DND-41 (cell line): ENCODE measurements around the gene EPHB6.

Source experiments
- ATAC-seq: fragments of 200-7000 bp; cut with Tn5 transposase; 3 replicates; pipeline ENCODE4 v1.9.1; 2021; ENCODE audit warnings: low read depth; ENCODE audit not compliant: insufficient read depth
- DNase-seq: peaks from one replicate; pipeline ENCODE4 v3.0.0-alpha.2; 2020
- H2AFZ ChIP-seq: 2 replicates; pipeline ENCODE4 v1.6.0; 2012; ENCODE audit warnings: low read depth, low read length
- H3K27ac ChIP-seq: 2 replicates; pipeline ENCODE4 v1.5.1; 2012; ENCODE audit warnings: low read length, inconsistent platforms
- H3K27me3 ChIP-seq: fragments of 200-600 bp; sonication (generic); 2 replicates; pipeline ENCODE4 v1.6.0; 2012; ENCODE audit warnings: low read length, mild to moderate bottlenecking, inconsistent platforms; ENCODE audit not compliant: insufficient read depth, poor library complexity
- H3K36me3 ChIP-seq: 2 replicates; pipeline ENCODE4 v1.5.1; 2012; ENCODE audit warnings: low read length, inconsistent platforms; ENCODE audit not compliant: insufficient read depth
- H3K4me1 ChIP-seq: 2 replicates; pipeline ENCODE4 v1.5.1; 2012; ENCODE audit warnings: mild to moderate bottlenecking, low read length; ENCODE audit not compliant: insufficient read depth
- H3K4me2 ChIP-seq: 2 replicates; pipeline ENCODE4 v1.6.0; 2012; ENCODE audit warnings: mild to moderate bottlenecking, moderate library complexity, low read length, inconsistent platforms; ENCODE audit not compliant: insufficient read depth
- H3K4me3 ChIP-seq, 2 experiments: fragments of 200-600 bp in 1 of 2; shearing (Covaris generic) in 1 of 2; 2 replicates each; pipeline ENCODE4 v1.5.1; 2012 to 2016; ENCODE audit warnings: inconsistent platforms in 2 of 2, low read length in 2 of 2, mild to moderate bottlenecking in 2 of 2, low read depth in 1 of 2, moderate library complexity in 1 of 2
- H3K79me2 ChIP-seq: 2 replicates; pipeline ENCODE4 v1.6.0; 2012; ENCODE audit warnings: low read length, inconsistent platforms; ENCODE audit not compliant: insufficient read depth
- H3K9ac ChIP-seq: 2 replicates; pipeline ENCODE4 v1.6.0; 2012; ENCODE audit warnings: low read depth, mild to moderate bottlenecking, inconsistent platforms, low read length, moderate library complexity
- H3K9me3 ChIP-seq: 2 replicates; pipeline ENCODE4 v1.5.1; 2012; ENCODE audit warnings: low read length, moderate library complexity, mild to moderate bottlenecking, inconsistent platforms; ENCODE audit not compliant: insufficient read depth, severe bottlenecking
- H4K20me1 ChIP-seq: 2 replicates; pipeline ENCODE4 v1.6.0; 2012; ENCODE audit warnings: low read length; ENCODE audit not compliant: insufficient read depth
- EZH2 ChIP-seq: IDR thresholded peaks from 3 replicates; pipeline ENCODE4 v1.6.1; 2012; ENCODE audit warnings: borderline replicate concordance, low read depth, mild to moderate bottlenecking, moderate library complexity, low read length, inconsistent platforms; ENCODE audit not compliant: severe bottlenecking
- TF ChIP-seq, protein P1 (sequence below): IDR thresholded peaks from 2 replicates; pipeline ENCODE4 v1.5.1; 2012; ENCODE audit warnings: borderline replicate concordance, low read length, moderate library complexity, mild to moderate bottlenecking; ENCODE audit not compliant: poor library complexity, severe bottlenecking; ENCODE audit errors: extremely low read depth

The EPHB6 gene

DNA sequence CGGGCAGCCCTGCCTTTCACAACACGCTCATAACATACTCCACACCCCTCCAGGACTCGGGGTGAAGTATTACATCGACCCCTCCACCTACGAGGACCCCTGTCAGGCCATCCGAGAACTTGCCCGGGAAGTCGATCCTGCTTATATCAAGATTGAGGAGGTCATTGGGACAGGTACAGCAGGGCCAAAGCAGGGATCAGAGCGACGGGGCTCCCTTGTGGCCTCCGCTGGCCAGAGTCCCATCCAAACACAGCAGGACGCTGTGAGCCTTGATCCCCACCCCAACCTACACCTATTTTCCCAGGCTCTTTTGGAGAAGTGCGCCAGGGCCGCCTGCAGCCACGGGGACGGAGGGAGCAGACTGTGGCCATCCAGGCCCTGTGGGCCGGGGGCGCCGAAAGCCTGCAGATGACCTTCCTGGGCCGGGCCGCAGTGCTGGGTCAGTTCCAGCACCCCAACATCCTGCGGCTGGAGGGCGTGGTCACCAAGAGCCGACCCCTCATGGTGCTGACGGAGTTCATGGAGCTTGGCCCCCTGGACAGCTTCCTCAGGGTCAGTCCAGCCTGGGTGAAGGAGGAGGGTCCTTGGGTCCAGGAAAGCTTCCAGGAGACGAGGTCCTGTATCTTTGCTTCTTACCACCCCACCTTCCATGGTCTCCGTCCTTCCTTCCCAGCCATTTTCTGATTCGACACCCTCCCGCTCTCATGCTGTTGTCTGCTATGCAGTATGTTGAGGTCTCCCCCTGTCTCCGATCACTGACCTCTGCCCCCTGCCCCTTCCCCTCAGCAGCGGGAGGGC lies 13.5 kb downstream of the EPHB6 start:
- no peaks in the 10 kb centered on the region; the same call in 1 of the 2 replicates for H3K79me2 ChIP-seq
- no peak for ATAC-seq
- TF ChIP-seq, protein P1, sequence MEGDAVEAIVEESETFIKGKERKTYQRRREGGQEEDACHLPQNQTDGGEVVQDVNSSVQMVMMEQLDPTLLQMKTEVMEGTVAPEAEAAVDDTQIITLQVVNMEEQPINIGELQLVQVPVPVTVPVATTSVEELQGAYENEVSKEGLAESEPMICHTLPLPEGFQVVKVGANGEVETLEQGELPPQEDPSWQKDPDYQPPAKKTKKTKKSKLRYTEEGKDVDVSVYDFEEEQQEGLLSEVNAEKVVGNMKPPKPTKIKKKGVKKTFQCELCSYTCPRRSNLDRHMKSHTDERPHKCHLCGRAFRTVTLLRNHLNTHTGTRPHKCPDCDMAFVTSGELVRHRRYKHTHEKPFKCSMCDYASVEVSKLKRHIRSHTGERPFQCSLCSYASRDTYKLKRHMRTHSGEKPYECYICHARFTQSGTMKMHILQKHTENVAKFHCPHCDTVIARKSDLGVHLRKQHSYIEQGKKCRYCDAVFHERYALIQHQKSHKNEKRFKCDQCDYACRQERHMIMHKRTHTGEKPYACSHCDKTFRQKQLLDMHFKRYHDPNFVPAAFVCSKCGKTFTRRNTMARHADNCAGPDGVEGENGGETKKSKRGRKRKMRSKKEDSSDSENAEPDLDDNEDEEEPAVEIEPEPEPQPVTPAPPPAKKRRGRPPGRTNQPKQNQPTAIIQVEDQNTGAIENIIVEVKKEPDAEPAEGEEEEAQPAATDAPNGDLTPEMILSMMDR = no peak
- no peak for TF ChIP-seq EZH2

DNA sequence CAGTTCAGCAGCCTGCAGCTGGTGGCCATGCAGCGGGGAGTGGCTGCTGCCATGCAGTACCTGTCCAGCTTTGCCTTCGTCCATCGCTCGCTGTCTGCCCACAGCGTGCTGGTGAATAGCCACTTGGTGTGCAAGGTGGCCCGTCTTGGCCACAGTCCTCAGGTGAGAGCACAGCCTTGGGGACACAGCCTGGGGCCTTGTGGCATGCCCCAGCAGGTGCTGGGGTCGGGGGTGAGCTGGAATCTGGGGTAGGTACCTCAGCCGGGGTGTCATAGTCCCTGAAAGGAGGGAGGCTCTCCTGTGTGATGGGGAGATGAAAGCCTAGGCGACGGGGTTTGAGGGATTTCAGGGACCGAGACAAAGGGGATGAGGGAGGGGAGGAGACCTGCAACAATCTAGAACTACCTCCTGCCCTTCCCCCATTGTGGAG lies 14.1 kb downstream of the EPHB6 start:
- H3K9ac ChIP-seq = no peak overlapping the region
- DNase-seq (no peak), ATAC-seq (no peak)
- no peaks in the 10 kb centered on the region; the same call in 1 of the 2 replicates for H3K79me2 ChIP-seq
- peaks cover 97% of the 10 kb centered on the region for H3K36me3 ChIP-seq
- peaks cover 7% of the 10 kb centered on the region; the same call in 1 of the 2 replicates for H4K20me1 ChIP-seq
- no peaks in the 10 kb centered on the region for H3K9me3 ChIP-seq
- H3K4me1 ChIP-seq = 0 out of 2 replicates have a peak, but pooled peaks cover 3% of the 10 kb centered on the region
- H3K27ac ChIP-seq = no peak overlapping the region
- no peak overlapping the region for H3K4me3 ChIP-seq
- H3K4me2 ChIP-seq = no peak overlapping the region
- no peaks in the 10 kb centered on the region for H3K27me3 ChIP-seq
- no peak overlapping the region for H2AFZ ChIP-seq
- no peak for TF ChIP-seq EZH2
- TF ChIP-seq, protein P1 = no peak

More for the DNA sequence above, 13.5 kb downstream of the EPHB6 start:
- Histone ChIP-seq H3K36me3 (peaks cover 97% of the 10 kb centered on the region), H3K27me3 (no peaks in the 10 kb centered on the region), H3K4me1 (0 out of 2 replicates have a peak, but pooled peaks cover 3% of the 10 kb centered on the region), H3K9ac (no peak overlapping the region), H3K4me2 (no peak overlapping the region), H4K20me1 (peaks cover 7% of the 10 kb centered on the region; the same call in 1 of the 2 replicates), H3K9me3 (no peaks in the 10 kb centered on the region), H2AFZ (no peak overlapping the region), H3K4me3 (no peak overlapping the region), H3K27ac (no peak overlapping the region)
- DNase-seq = no peak

DNA sequence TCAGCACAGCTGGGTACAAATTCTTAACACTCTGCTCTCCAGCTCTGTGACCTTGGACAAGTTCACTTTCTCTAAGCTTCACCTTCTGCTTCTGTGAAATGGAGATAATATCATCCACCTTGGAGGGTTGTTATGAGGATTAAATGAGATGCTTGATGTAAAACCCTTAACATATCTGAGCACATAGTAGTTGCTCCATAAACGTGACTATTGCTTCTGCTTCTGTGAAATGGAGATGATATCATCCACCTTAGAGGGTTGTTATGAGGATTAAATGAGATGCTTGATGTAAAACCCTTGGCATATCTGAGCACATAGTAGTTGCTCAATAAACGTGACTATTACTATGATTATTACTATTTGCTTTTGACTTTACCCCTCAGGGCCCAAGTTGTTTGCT lies 14.6 kb downstream of the EPHB6 start:
- 0 out of 2 replicates have a peak, but pooled peaks cover 3% of the 10 kb centered on the region for H3K4me1 ChIP-seq
- H3K79me2 ChIP-seq = no peaks in the 10 kb centered on the region; the same call in 1 of the 2 replicates
- no peak overlapping the region for H3K4me2 ChIP-seq
- DNase-seq = no peak
- peaks cover 93% of the 10 kb centered on the region for H3K36me3 ChIP-seq
- H3K4me3 ChIP-seq = no peak overlapping the region
- ATAC-seq = no peak
- peaks cover 7% of the 10 kb centered on the region; the same call in 1 of the 2 replicates for H4K20me1 ChIP-seq
- no peaks in the 10 kb centered on the region for H3K27me3 ChIP-seq
- no peak overlapping the region for H3K9ac ChIP-seq
- TF ChIP-seq EZH2 = no peak
- TF ChIP-seq, protein P1 = no peak
- no peak overlapping the region for H3K27ac ChIP-seq
- H2AFZ ChIP-seq = no peak overlapping the region
- H3K9me3 ChIP-seq = no peaks in the 10 kb centered on the region
